HEK293 (cell line): ENCODE data around the gene INPP4B.

Source experiments
- ZFP37 ChIP-seq: fragments of 450-650 bp; formaldehyde crosslinking; IDR thresholded peaks from 2 replicates; pipeline ENCODE4 v1.5.1; 2016; ENCODE audit warnings: missing biosample characterization, missing genetic modification characterization
- ZNF792 ChIP-seq: fragments of 450-650 bp; formaldehyde crosslinking; IDR thresholded peaks from 2 replicates; pipeline ENCODE4 v1.5.1; 2016; ENCODE audit warnings: missing biosample characterization, missing genetic modification characterization
- TF ChIP-seq, protein P1 (sequence below): fragments of 450-650 bp; formaldehyde crosslinking; IDR thresholded peaks from 2 replicates; pipeline ENCODE4 v1.5.1; 2016; ENCODE audit warnings: missing biosample characterization, missing genetic modification characterization

GRCh38 chr4:142144813-142145212, 701.3 kb downstream of the INPP4B start:
- TF ChIP-seq ZNF792 (tag by site-specific recombination), result no peak
- TF ChIP-seq, protein P1, sequence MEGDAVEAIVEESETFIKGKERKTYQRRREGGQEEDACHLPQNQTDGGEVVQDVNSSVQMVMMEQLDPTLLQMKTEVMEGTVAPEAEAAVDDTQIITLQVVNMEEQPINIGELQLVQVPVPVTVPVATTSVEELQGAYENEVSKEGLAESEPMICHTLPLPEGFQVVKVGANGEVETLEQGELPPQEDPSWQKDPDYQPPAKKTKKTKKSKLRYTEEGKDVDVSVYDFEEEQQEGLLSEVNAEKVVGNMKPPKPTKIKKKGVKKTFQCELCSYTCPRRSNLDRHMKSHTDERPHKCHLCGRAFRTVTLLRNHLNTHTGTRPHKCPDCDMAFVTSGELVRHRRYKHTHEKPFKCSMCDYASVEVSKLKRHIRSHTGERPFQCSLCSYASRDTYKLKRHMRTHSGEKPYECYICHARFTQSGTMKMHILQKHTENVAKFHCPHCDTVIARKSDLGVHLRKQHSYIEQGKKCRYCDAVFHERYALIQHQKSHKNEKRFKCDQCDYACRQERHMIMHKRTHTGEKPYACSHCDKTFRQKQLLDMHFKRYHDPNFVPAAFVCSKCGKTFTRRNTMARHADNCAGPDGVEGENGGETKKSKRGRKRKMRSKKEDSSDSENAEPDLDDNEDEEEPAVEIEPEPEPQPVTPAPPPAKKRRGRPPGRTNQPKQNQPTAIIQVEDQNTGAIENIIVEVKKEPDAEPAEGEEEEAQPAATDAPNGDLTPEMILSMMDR (tag by site-specific recombination), result no peak
- no peak for TF ChIP-seq ZFP37 (tag by site-specific recombination)
